ENCODE measurements around the gene RABEP1. TPM values are rescaled to one million over a fixed set of nuclear protein-coding genes. Genes with fewer than 3 reads are reported as not detected.

Gene RABEP1
- total RNA-seq, 1 donor from 2014 or later = 9.3 TPM

DNA sequence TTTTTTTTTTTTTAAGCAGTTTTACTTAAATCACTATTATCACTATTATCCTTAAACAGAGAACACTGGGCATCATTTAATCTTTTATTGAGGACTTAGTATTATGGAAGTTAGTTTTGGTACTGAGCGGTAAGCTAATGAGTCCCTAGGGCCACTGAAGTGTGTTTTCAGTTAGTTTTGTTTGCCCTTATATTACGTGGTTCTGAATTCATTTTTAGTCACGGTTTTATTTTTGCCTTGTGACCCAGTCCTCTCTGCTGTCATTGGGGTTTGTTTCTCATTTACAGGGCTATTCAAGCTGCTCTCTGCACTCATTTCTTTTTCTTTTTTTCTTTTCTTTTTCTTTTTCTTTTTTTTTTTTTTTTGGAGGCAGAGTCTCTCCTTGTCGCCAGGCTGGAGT lies 17.3 kb downstream of the RABEP1 start:
- Histone ChIP-seq H3K4me3 (no peak overlapping the region), H3K4me1 (peaks cover 2 to 4% of the 10 kb centered on the region in 2 donors)

DNA sequence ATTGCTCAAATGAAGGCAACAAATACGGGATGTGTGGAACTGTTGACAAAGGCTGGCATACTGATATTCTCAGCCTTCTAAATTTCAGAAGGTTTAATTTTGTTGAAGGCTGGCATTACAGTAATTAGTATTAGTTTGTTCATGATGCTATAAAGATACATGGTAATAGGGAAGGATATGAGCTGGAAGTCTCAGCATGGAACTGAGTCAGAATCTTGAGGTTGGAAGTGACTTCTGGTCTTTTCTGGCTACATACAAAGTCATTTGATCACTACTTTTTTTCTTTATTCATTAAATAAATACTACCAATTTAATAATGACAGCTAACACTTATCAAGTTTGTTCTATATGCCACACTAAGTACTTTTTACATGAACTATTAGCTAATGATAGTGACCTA lies 22.6 kb downstream of the RABEP1 start:
- no peaks in the 10 kb centered on the region for H3K27me3 ChIP-seq
- H3K27ac ChIP-seq = no peak overlapping the region
- DNase-seq (ENCODE audit: low spot score in 2 of 2) = no peak
- H3K4me3 ChIP-seq = no peak overlapping the region
- no peaks in the 10 kb centered on the region for H3K9me3 ChIP-seq
- TF ChIP-seq, protein P1, sequence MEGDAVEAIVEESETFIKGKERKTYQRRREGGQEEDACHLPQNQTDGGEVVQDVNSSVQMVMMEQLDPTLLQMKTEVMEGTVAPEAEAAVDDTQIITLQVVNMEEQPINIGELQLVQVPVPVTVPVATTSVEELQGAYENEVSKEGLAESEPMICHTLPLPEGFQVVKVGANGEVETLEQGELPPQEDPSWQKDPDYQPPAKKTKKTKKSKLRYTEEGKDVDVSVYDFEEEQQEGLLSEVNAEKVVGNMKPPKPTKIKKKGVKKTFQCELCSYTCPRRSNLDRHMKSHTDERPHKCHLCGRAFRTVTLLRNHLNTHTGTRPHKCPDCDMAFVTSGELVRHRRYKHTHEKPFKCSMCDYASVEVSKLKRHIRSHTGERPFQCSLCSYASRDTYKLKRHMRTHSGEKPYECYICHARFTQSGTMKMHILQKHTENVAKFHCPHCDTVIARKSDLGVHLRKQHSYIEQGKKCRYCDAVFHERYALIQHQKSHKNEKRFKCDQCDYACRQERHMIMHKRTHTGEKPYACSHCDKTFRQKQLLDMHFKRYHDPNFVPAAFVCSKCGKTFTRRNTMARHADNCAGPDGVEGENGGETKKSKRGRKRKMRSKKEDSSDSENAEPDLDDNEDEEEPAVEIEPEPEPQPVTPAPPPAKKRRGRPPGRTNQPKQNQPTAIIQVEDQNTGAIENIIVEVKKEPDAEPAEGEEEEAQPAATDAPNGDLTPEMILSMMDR (IDR thresholded peaks at IDR 0.05) = no peak
- peaks cover 4% of the 10 kb centered on the region in 2 donors for H3K4me1 ChIP-seq
- peaks cover 0 to 5% of the 10 kb centered on the region in 2 donors for H3K36me3 ChIP-seq
- intact Hi-C loops (cut with DNase I) = no loop called here

More for the DNA sequence above, 17.3 kb downstream of the RABEP1 start:
- intact Hi-C loops (cut with DNase I) = no loop called here
- H3K9me3 ChIP-seq = no peaks in the 10 kb centered on the region
- H3K36me3 ChIP-seq = no peaks in the 10 kb centered on the region
- DNase-seq (ENCODE audit: low spot score in 2 of 2) = no peak
- no peaks in the 10 kb centered on the region for H3K27me3 ChIP-seq
- peak overlapping the region in 1 of 2 donors; percentile 85 for H3K27ac ChIP-seq
- TF ChIP-seq, protein P1 (IDR thresholded peaks at IDR 0.05) = no peak

DNA sequence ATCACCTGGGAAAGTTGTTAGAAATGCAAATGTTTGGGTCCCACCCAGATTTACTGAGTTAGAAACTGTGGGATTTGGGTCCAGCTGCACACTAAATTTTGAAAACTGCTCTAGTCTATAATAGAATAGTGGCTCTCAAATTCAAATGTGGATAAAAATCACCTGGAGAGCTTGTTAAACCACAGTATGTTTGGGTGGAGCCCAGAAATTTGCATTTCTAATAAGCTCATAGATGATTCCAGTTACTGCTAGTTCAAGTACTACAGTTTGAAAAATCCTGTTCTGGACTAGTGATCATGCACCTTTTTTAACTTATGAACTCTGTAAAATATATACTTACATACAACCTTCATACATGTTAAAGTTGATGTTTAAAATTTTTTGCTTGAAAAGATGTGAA lies 27.8 kb downstream of the RABEP1 start:
- Histone ChIP-seq H3K4me3 (no peak overlapping the region), H3K27ac (no peak overlapping the region)
- intact Hi-C loops (cut with DNase I) = loop anchor here (10.0 kb wide), 1 partner anchor 55 kb away; no protein-coding TSS in a partner anchor

DNA sequence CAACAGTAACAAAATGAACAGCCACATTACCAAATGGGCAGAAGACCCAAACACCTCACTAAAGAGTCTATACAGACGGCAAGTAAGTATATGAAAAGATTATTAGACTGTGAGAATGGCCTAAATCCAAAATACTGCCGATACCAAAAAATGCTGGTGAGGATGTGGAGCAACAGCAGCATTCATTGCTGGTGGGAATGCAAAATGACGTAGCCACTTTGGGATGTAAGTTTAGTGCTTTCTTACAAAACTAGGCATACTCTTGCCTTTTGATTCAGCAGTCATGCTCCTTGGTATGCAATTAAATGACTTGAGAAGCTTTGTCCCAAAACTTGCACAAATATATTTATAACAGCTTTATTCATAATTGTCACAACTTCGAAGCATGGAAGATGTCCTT lies 43.8 kb downstream of the RABEP1 start:
- H3K4me3 ChIP-seq = no peak overlapping the region
- H3K27me3 ChIP-seq = no peaks in the 10 kb centered on the region
- DNase-seq (ENCODE audit: low spot score in 2 of 2) = no peak
- H3K36me3 ChIP-seq = peaks cover 0 to 7% of the 10 kb centered on the region in 2 donors
- no peaks in the 10 kb centered on the region for H3K9me3 ChIP-seq
- TF ChIP-seq, protein P1 (IDR thresholded peaks at IDR 0.05) = no peak
- H3K27ac ChIP-seq = no peak overlapping the region
- no peaks in the 10 kb centered on the region for H3K4me1 ChIP-seq
- intact Hi-C loops (cut with DNase I) = no loop called here

More for the DNA sequence above, 27.8 kb downstream of the RABEP1 start:
- Histone ChIP-seq H3K4me1 (peaks cover 0 to 2% of the 10 kb centered on the region in 2 donors), H3K27me3 (no peaks in the 10 kb centered on the region), H3K9me3 (no peaks in the 10 kb centered on the region), H3K36me3 (peaks cover 13 to 20% of the 10 kb centered on the region in 2 donors)
- TF ChIP-seq, protein P1 (IDR thresholded peaks at IDR 0.05) = no peak
- no peak for DNase-seq (ENCODE audit: low spot score in 2 of 2)

DNA sequence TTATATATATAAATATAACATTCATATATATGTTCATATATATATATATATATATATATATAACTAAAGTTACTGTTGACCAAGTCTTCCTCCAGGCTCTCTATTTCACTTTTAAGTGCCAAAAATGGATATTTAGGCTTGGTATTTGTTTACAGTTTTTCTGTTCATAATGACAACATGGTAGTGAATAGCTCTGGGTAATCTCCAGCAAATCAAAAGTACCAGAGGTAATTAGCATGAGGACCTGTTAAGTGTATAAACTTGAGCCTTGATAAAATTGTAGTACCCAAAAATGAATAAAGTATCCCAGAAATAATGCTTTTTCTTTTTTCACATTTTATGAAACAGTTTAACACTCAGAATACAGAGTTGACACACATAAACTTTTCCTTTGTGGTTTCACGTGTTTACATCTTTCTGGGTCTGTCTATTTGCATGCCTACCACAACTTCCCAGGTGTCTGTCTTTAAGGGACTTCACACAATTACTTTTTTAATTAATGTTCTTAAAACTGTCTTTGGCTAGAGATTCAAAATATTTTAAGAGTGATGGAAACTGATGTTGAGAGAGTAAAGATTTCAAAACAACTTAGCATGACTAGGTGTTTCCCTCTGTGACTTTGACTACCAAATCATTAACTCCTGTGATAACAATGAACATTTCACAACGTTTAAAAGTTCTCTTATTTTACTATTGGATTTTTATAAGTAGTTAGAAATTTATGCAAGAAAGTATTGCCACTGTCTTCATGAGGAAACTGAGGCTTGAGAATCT lies 47.9 kb downstream of the RABEP1 start:
- no peak for DNase-seq (ENCODE audit: low spot score in 2 of 2)
- Histone ChIP-seq H3K4me1 (no peaks in the 10 kb centered on the region), H3K27me3 (no peaks in the 10 kb centered on the region), H3K36me3 (peaks cover 8 to 22% of the 10 kb centered on the region in 2 donors), H3K27ac (no peak overlapping the region), H3K4me3 (no peak overlapping the region), H3K9me3 (no peaks in the 10 kb centered on the region)
- TF ChIP-seq, protein P1 (IDR thresholded peaks at IDR 0.05) = no peak
- intact Hi-C loops (cut with DNase I) = no loop called here
